22Rv1 (cell line): ENCODE results near the gene GPC6.

Experiments used
- ZFX ChIP-seq: fragments of 450-650 bp; IDR thresholded peaks from 2 replicates; pipeline ENCODE4 v1.6.1; 2017; ENCODE audit warnings: antibody characterized with exemption, borderline replicate concordance
- TF ChIP-seq, protein P1 (sequence below): fragments of 450-650 bp; IDR thresholded peaks from 2 replicates; pipeline ENCODE4 v1.5.1; 2017; ENCODE audit warnings: mild to moderate bottlenecking

DNA sequence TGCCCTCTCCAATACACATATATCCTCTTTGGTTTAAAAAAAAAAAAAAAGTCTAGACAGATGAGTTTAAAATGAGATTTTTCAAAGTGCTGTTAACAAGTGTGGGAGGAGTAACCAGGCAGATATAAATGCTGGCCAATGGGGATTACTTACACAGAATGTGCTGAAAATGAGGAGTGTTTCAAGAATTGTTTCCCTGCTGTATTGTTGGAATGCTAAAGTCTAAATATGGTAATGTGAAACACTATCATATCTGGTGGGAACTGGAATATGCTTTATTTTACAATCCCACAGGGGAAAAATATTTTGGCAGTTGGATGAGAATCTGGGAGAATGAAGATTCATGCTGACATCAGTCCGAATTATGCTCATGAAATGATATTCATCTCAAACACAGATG, 1002.2 kb downstream of the GPC6 start:
- TF ChIP-seq, protein P1, sequence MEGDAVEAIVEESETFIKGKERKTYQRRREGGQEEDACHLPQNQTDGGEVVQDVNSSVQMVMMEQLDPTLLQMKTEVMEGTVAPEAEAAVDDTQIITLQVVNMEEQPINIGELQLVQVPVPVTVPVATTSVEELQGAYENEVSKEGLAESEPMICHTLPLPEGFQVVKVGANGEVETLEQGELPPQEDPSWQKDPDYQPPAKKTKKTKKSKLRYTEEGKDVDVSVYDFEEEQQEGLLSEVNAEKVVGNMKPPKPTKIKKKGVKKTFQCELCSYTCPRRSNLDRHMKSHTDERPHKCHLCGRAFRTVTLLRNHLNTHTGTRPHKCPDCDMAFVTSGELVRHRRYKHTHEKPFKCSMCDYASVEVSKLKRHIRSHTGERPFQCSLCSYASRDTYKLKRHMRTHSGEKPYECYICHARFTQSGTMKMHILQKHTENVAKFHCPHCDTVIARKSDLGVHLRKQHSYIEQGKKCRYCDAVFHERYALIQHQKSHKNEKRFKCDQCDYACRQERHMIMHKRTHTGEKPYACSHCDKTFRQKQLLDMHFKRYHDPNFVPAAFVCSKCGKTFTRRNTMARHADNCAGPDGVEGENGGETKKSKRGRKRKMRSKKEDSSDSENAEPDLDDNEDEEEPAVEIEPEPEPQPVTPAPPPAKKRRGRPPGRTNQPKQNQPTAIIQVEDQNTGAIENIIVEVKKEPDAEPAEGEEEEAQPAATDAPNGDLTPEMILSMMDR, result no peak
- TF ChIP-seq ZFX, result no peak
